Measurements from ENCODE around the gene NAA20. TPM values are rescaled to one million over a fixed set of nuclear protein-coding genes. Genes with fewer than 3 reads are reported as not detected.

Gene NAA20
- total and polyA plus RNA-seq, 2 of the 13 experiments (the other 11 are each of a cell fraction or from before 2014, with no cell fraction given) = 81.9 to 82.8 TPM

GRCh38 chr20:19977373-19977770, 39.8 kb upstream of the NAA20 start (continued):
- TF ChIP-seq ATF2 (CRISPR knock-in tag; IDR thresholded peaks at IDR 0.05) (0 out of 2 replicates have a peak, but pooled peaks have one; percentile 9), ZNF225 (CRISPR knock-in tag; IDR thresholded peaks at IDR 0.05) (no peak), FOXO4 (CRISPR knock-in tag; conservative IDR thresholded peaks at IDR 0.05) (no peak)

DNA sequence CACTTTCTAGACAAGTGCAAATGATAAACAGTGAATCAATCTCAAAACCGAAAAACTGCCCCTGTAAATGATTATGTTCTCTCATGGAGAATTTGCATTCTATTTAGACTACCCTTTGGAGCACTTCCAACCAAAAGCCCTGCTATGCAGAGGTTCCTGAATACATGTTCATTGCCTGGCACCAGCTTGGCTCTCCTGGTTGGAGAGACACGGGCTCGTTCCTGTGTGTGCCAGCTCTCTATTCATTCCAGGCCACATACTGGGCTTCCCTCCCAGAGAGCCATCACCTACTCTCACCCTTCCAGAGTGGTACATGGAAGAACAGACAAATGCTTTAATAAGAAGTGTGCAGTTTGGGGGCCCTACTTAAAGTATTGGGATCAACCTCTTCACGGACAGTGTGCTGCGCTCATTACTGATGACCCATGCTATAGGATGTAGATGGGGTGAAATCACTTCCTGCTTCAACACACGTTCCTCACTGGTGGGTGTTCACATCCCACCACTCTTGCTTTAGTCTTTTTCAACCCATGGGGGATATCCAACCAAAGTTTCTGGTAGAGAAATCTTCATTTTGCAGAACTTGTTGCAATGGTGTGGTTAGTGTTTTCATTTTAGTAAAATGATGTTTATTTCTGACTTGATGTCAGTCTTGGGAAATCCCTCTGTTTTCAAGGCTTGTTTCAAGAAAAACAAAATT, 38.5 kb upstream of the NAA20 start:
- no peak overlapping the region for H3K4me3 ChIP-seq (replicated peaks in 1 of 3; ENCODE audit: insufficient read depth in 1 of 3, low read depth in 2 of 3, low read length in 3 of 3)
- no peaks in the 10 kb centered on the region for H3K79me2 ChIP-seq (ENCODE audit: insufficient read depth, low read length)
- no peaks in the 10 kb centered on the region for H3K9me3 ChIP-seq (ENCODE audit: low read length)
- DNase-seq (ENCODE audit: low spot score) = no peak
- in situ Hi-C loops (cut with HindIII; ENCODE audit: extremely low pct_ligation_motif_present, low pct_unique_long_range_greater_than_20kb) = no loop called here
- WGBS (ENCODE audit: low lambda C conversion rate) = 95% methylated on average over 6 of the region's 6 CpGs
- no peaks in the 10 kb centered on the region for H4K20me1 ChIP-seq (ENCODE audit: insufficient read depth, low read length)
- H3K36me3 ChIP-seq (replicated peaks in 1 of 2; ENCODE audit: control insufficient read depth in 1 of 2, insufficient read depth in 2 of 2, low read length in 2 of 2) = no peaks in the 10 kb centered on the region
- no peak overlapping the region for H3K27ac ChIP-seq (ENCODE audit: extremely low read length, insufficient read depth, low read length)
- no peak for ATAC-seq
- H3K27me3 ChIP-seq (ENCODE audit: control insufficient read depth in 1 of 2, insufficient read depth in 2 of 2, low read length in 2 of 2) = no peaks in the 10 kb centered on the region
- no peak for FAIRE-seq
- no peak overlapping the region for H3K4me2 ChIP-seq (ENCODE audit: low read depth, low read length)
- intact Hi-C loops (cut with micrococcal nuclease; ENCODE audit: unreplicated experiment) = no loop called here
- CTCF ChIA-PET (ENCODE audit: low intra/inter-chr PET ratio, low total read pairs) = no interaction called here
- TF ChIP-seq CCAR2 (optimal IDR thresholded peaks at IDR 0.05; ENCODE audit: low read depth, low read length) = no peak
- no peak for TF ChIP-seq FOXP4 (CRISPR knock-in tag; IDR thresholded peaks at IDR 0.05)
- no peak for TF ChIP-seq SRSF9 (IDR thresholded peaks at IDR 0.05; ENCODE audit: borderline replicate concordance, insufficient read depth, low read depth, low read length, poor library complexity, severe bottlenecking)
- no peak for TF ChIP-seq ASH2L (IDR thresholded peaks at IDR 0.05; ENCODE audit: insufficient read length, low read depth, low read length)
- TF ChIP-seq GTF3A (CRISPR knock-in tag; conservative IDR thresholded peaks at IDR 0.05) = no peak
- TF ChIP-seq, protein P1, sequence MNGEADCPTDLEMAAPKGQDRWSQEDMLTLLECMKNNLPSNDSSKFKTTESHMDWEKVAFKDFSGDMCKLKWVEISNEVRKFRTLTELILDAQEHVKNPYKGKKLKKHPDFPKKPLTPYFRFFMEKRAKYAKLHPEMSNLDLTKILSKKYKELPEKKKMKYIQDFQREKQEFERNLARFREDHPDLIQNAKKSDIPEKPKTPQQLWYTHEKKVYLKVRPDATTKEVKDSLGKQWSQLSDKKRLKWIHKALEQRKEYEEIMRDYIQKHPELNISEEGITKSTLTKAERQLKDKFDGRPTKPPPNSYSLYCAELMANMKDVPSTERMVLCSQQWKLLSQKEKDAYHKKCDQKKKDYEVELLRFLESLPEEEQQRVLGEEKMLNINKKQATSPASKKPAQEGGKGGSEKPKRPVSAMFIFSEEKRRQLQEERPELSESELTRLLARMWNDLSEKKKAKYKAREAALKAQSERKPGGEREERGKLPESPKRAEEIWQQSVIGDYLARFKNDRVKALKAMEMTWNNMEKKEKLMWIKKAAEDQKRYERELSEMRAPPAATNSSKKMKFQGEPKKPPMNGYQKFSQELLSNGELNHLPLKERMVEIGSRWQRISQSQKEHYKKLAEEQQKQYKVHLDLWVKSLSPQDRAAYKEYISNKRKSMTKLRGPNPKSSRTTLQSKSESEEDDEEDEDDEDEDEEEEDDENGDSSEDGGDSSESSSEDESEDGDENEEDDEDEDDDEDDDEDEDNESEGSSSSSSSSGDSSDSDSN (CRISPR knock-in tag; IDR thresholded peaks at IDR 0.05) = no peak
- TF ChIP-seq ZFP36 (IDR thresholded peaks at IDR 0.05; ENCODE audit: borderline replicate concordance, low read depth, low read length, partially characterized antibody) = no peak
- no peak for TF ChIP-seq ZNF3 (CRISPR knock-in tag; IDR thresholded peaks at IDR 0.05)
- no peak for TF ChIP-seq ELF4 (CRISPR knock-in tag; IDR thresholded peaks at IDR 0.05; ENCODE audit: borderline replicate concordance)
- TF ChIP-seq ZFP37 (CRISPR knock-in tag; IDR thresholded peaks at IDR 0.05; ENCODE audit: borderline replicate concordance) = no peak
- no TSS peak for BruUV-seq (replicated peaks)
- H2AFZ ChIP-seq (ENCODE audit: low read length) = no peak overlapping the region
- H3K9ac ChIP-seq (ENCODE audit: insufficient read depth, low read depth, low read length) = no peak overlapping the region
- peaks cover 34% of the 10 kb centered on the region for H3K4me1 ChIP-seq (ENCODE audit: insufficient read depth, low read length)
- POLR2A ChIA-PET = interaction anchor here (3.0 kb wide), 1 partner anchor 14 kb away, joined by 22 read pairs; no protein-coding TSS in a partner anchor
